ENCODE measurements around the gene TERT.

GRCh38 chr5:1272201-1272600 is 22.7 kb downstream of the TERT start:
- TF ChIP-seq, protein P1, sequence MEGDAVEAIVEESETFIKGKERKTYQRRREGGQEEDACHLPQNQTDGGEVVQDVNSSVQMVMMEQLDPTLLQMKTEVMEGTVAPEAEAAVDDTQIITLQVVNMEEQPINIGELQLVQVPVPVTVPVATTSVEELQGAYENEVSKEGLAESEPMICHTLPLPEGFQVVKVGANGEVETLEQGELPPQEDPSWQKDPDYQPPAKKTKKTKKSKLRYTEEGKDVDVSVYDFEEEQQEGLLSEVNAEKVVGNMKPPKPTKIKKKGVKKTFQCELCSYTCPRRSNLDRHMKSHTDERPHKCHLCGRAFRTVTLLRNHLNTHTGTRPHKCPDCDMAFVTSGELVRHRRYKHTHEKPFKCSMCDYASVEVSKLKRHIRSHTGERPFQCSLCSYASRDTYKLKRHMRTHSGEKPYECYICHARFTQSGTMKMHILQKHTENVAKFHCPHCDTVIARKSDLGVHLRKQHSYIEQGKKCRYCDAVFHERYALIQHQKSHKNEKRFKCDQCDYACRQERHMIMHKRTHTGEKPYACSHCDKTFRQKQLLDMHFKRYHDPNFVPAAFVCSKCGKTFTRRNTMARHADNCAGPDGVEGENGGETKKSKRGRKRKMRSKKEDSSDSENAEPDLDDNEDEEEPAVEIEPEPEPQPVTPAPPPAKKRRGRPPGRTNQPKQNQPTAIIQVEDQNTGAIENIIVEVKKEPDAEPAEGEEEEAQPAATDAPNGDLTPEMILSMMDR (IDR thresholded peaks at IDR 0.05), result no peak
- no peak for TF ChIP-seq POLR2A (IDR thresholded peaks at IDR 0.05)

Data from body of pancreas (tissue), 4 donors.